Mesenchymal stem cell (in vitro differentiated cells and primary cell): ENCODE measurements around the gene DIPK1B.
A peak's percentile ranks its signal among the peaks of the same experiment; 100 is the strongest.

Experiments
- DNase-seq: peaks from one replicate; pipeline ENCODE4 v3.0.0-alpha.2; 2013
- H2AFZ ChIP-seq: one replicate; pipeline ENCODE4 v1.6.1; 2013; ENCODE audit warnings: low read depth, mild to moderate bottlenecking, control low read depth, inconsistent platforms, low read length, moderate library complexity
- H2AK5ac ChIP-seq: 2 replicates; pipeline ENCODE4 v1.6.1; 2013; ENCODE audit warnings: low read length, moderate library complexity, mild to moderate bottlenecking, inconsistent platforms; ENCODE audit not compliant: severe bottlenecking
- H2BK120ac ChIP-seq: one replicate; pipeline ENCODE4 v1.6.1; 2013; ENCODE audit warnings: low read depth, mild to moderate bottlenecking, inconsistent platforms, low read length, moderate library complexity
- H2BK12ac ChIP-seq, 2 experiments: one replicate each; pipeline ENCODE4 v1.6.1; 2013; ENCODE audit warnings: inconsistent platforms in 2 of 2, low read length in 2 of 2, mild to moderate bottlenecking in 2 of 2, moderate library complexity in 2 of 2, control low read depth in 1 of 2
- H2BK15ac ChIP-seq: one replicate; pipeline ENCODE4 v1.6.1; 2013; ENCODE audit warnings: mild to moderate bottlenecking, low read depth, inconsistent platforms; ENCODE audit not compliant: poor library complexity, severe bottlenecking
- H2BK5ac ChIP-seq: 2 replicates; pipeline ENCODE4 v1.6.1; 2013; ENCODE audit warnings: low read depth, mild to moderate bottlenecking, low read length, control low read depth, inconsistent platforms; ENCODE audit not compliant: poor library complexity, severe bottlenecking
- H3K14ac ChIP-seq, 2 experiments: one replicate each; pipeline ENCODE4 v1.6.1; 2013; ENCODE audit warnings: inconsistent platforms in 2 of 2, low read length in 2 of 2, control low read depth in 1 of 2, mild to moderate bottlenecking in 1 of 2, moderate library complexity in 1 of 2
- H3K18ac ChIP-seq, 2 experiments: one replicate each; pipeline ENCODE4 v1.6.1; 2013; ENCODE audit warnings: inconsistent platforms in 2 of 2, low read length in 2 of 2, control low read depth in 1 of 2, low read depth in 1 of 2, mild to moderate bottlenecking in 1 of 2
- H3K23ac ChIP-seq, 2 experiments: one replicate each; pipeline ENCODE4 v1.6.1; 2013; ENCODE audit warnings: inconsistent platforms in 2 of 2, low read length in 2 of 2, mild to moderate bottlenecking in 2 of 2, moderate library complexity in 2 of 2, control low read depth in 1 of 2
- H3K27ac ChIP-seq: 2 replicates; pipeline ENCODE4 v1.5.1; 2013; ENCODE audit warnings: mild to moderate bottlenecking, moderate library complexity, low read length, control low read depth, inconsistent platforms; ENCODE audit not compliant: poor library complexity, severe bottlenecking
- H3K27me3 ChIP-seq, 2 experiments: 2 replicates each; pipeline versions ENCODE4 v1.6.1 to v1.7.0; 2013; ENCODE audit warnings: low read length in 2 of 2, mild to moderate bottlenecking in 2 of 2, moderate library complexity in 2 of 2, control low read depth in 1 of 2, inconsistent platforms in 1 of 2; ENCODE audit not compliant: control insufficient read depth in 1 of 2, insufficient read depth in 1 of 2
- H3K36me3 ChIP-seq, 2 experiments: 2 replicates each; pipeline versions ENCODE4 v1.6.1 to v1.7.0; 2013; ENCODE audit warnings: low read length in 2 of 2, control low read depth in 1 of 2, inconsistent platforms in 1 of 2, low read depth in 1 of 2, mild to moderate bottlenecking in 1 of 2; ENCODE audit not compliant: insufficient read depth in 2 of 2, control insufficient read depth in 1 of 2
- H3K4ac ChIP-seq, 2 experiments: one replicate each; pipeline ENCODE4 v1.6.1; 2013; ENCODE audit warnings: inconsistent platforms in 2 of 2, low read length in 2 of 2, mild to moderate bottlenecking in 2 of 2, moderate library complexity in 2 of 2, control low read depth in 1 of 2, low read depth in 1 of 2
- H3K4me1 ChIP-seq: 2 replicates; pipeline ENCODE4 v1.6.1; 2013; ENCODE audit warnings: low read depth, low read length, control low read depth; ENCODE audit not compliant: control insufficient read depth, insufficient read depth
- H3K4me2 ChIP-seq: 2 replicates; pipeline ENCODE4 v1.6.1; 2013; ENCODE audit warnings: low read length, mild to moderate bottlenecking, inconsistent platforms; ENCODE audit not compliant: poor library complexity, severe bottlenecking
- H3K4me3 ChIP-seq, 2 experiments: 2 replicates each; pipeline versions ENCODE4 v1.5.1 to v1.7.0; 2013; ENCODE audit warnings: low read length in 2 of 2, mild to moderate bottlenecking in 2 of 2, control low read depth in 1 of 2, low read depth in 1 of 2; ENCODE audit not compliant: insufficient read depth in 1 of 2
- H3K79me1 ChIP-seq: replicated peaks from 2 replicates; pipeline ENCODE4 v1.6.1; 2013; ENCODE audit warnings: mild to moderate bottlenecking, control low read depth, low read length, inconsistent platforms; ENCODE audit not compliant: poor library complexity, severe bottlenecking
- H3K9ac ChIP-seq: 2 replicates; pipeline ENCODE4 v1.7.0; 2013; ENCODE audit warnings: mild to moderate bottlenecking, low read length, moderate library complexity
- H3K9me3 ChIP-seq: 2 replicates; pipeline ENCODE4 v1.7.0; 2013; ENCODE audit warnings: mild to moderate bottlenecking, low read length; ENCODE audit not compliant: control insufficient read depth
- H4K8ac ChIP-seq: one replicate; pipeline ENCODE4 v1.6.1; 2013; ENCODE audit warnings: inconsistent platforms, mild to moderate bottlenecking, low read length, moderate library complexity
- H4K91ac ChIP-seq: one replicate; pipeline ENCODE4 v1.6.1; 2013; ENCODE audit warnings: mild to moderate bottlenecking, low read length, inconsistent platforms
- WGBS: methylation state at CpG from one replicate; pipeline ENCODE4 v1.1.7; 2013; ENCODE audit warnings: mixed read lengths; 5-methylcytosine and 5-hydroxymethylcytosine counted together

DIPK1B gene

GRCh38 chr9:136753371-136754058 lies 41.1 kb downstream of the DIPK1B start:
- no peak overlapping the region for H2BK12ac ChIP-seq
- 91% methylated on average over 31 of the region's 31 CpGs for WGBS
- no peak overlapping the region for H2BK5ac ChIP-seq
- no peak overlapping the region for H2BK15ac ChIP-seq
- peaks cover 3% of the 10 kb centered on the region for H3K4me1 ChIP-seq
- no peak overlapping the region for H2BK120ac ChIP-seq
- H4K91ac ChIP-seq, result no peak overlapping the region
- no peak overlapping the region for H3K14ac ChIP-seq
- peak overlapping the region in 1 of 2 experiments; percentile 0 for H3K4me3 ChIP-seq
- peaks cover 0 to 4% of the 10 kb centered on the region in 2 experiments for H3K36me3 ChIP-seq
- H2AFZ ChIP-seq, result no peak overlapping the region
- no peak overlapping the region for H2AK5ac ChIP-seq
- peaks cover 19% of the 10 kb centered on the region for H3K9me3 ChIP-seq
- no peaks in the 10 kb centered on the region for H3K79me1 ChIP-seq
- no peak overlapping the region for H4K8ac ChIP-seq
- no peak overlapping the region for H3K4me2 ChIP-seq
- H3K18ac ChIP-seq, result no peak overlapping the region
- no peak overlapping the region for H3K4ac ChIP-seq
- no peak overlapping the region for H3K27ac ChIP-seq
- no peak overlapping the region for H3K23ac ChIP-seq
- H3K27me3 ChIP-seq, result peaks cover 26 to 48% of the 10 kb centered on the region in 2 experiments
- no peak for DNase-seq
- H3K9ac ChIP-seq, result no peak overlapping the region

GRCh38 chr9:136754059-136754572 lies 41.7 kb downstream of the DIPK1B start:
- H4K8ac ChIP-seq, result no peak overlapping the region
- H2BK5ac ChIP-seq, result no peak overlapping the region
- no peak overlapping the region for H3K27ac ChIP-seq
- no peak overlapping the region for H3K4me2 ChIP-seq
- peaks cover 20 to 45% of the 10 kb centered on the region in 2 experiments for H3K27me3 ChIP-seq
- peaks cover 19% of the 10 kb centered on the region for H3K9me3 ChIP-seq
- no peaks in the 10 kb centered on the region for H3K79me1 ChIP-seq
- no peak for DNase-seq
- H3K18ac ChIP-seq, result no peak overlapping the region
- peaks cover 0 to 2% of the 10 kb centered on the region in 2 experiments for H3K36me3 ChIP-seq
- H3K4me3 ChIP-seq, result peak overlapping the region in 1 of 2 experiments; percentile 0
- no peak overlapping the region for H2BK12ac ChIP-seq
- no peak overlapping the region for H3K4ac ChIP-seq
- H2AK5ac ChIP-seq, result no peak overlapping the region
- H4K91ac ChIP-seq, result no peak overlapping the region
- H2BK15ac ChIP-seq, result no peak overlapping the region
- H2AFZ ChIP-seq, result no peak overlapping the region
- 89% methylated on average over 17 of the region's 17 CpGs for WGBS
- H3K23ac ChIP-seq, result no peak overlapping the region
- no peak overlapping the region for H2BK120ac ChIP-seq
- H3K4me1 ChIP-seq, result peaks cover 3% of the 10 kb centered on the region
- no peak overlapping the region for H3K14ac ChIP-seq
- no peak overlapping the region for H3K9ac ChIP-seq

GRCh38 chr9:136754626-136755301 lies 42.4 kb downstream of the DIPK1B start:
- peaks cover 3% of the 10 kb centered on the region for H3K4me1 ChIP-seq

More at GRCh38 chr9:136754626-136755301, 42.4 kb downstream of the DIPK1B start:
- H3K14ac ChIP-seq, result no peak overlapping the region
- no peak overlapping the region for H3K18ac ChIP-seq
- 82% methylated on average over 23 of the region's 24 CpGs for WGBS
- no peak overlapping the region for H4K91ac ChIP-seq
- H3K79me1 ChIP-seq, result no peaks in the 10 kb centered on the region
- no peak overlapping the region for H2BK120ac ChIP-seq
- H3K9ac ChIP-seq, result no peak overlapping the region
- no peak overlapping the region for H2BK12ac ChIP-seq
- H3K27ac ChIP-seq, result no peak overlapping the region
- no peak overlapping the region for H2BK15ac ChIP-seq
- no peak overlapping the region for H3K4me2 ChIP-seq
- no peak for DNase-seq
- no peak overlapping the region for H2AFZ ChIP-seq
- no peak overlapping the region for H2BK5ac ChIP-seq
- no peak overlapping the region for H4K8ac ChIP-seq
- H3K9me3 ChIP-seq, result peaks cover 19% of the 10 kb centered on the region
- H3K23ac ChIP-seq, result no peak overlapping the region
- no peaks in the 10 kb centered on the region for H3K36me3 ChIP-seq
- no peak overlapping the region for H3K4me3 ChIP-seq
- H2AK5ac ChIP-seq, result no peak overlapping the region
- H3K4ac ChIP-seq, result no peak overlapping the region
- H3K27me3 ChIP-seq, result peaks cover 16 to 43% of the 10 kb centered on the region in 2 experiments
